Adipocyte (in vitro differentiated cells): ENCODE results near the gene NUP93.

ENCODE experiments used
- DNase-seq: peaks from one replicate; pipeline ENCODE4 v3.0.0-alpha.2; 2015; ENCODE audit warnings: low read depth
- H3K27me3 ChIP-seq: replicated peaks from 2 replicates; pipeline ENCODE4 v1.7.0; 2013; ENCODE audit warnings: mild to moderate bottlenecking, low read length, moderate library complexity; ENCODE audit not compliant: control insufficient read depth, insufficient read depth
- H3K36me3 ChIP-seq: 2 replicates; pipeline ENCODE4 v1.7.0; 2013; ENCODE audit warnings: low read length, mild to moderate bottlenecking, moderate library complexity; ENCODE audit not compliant: control insufficient read depth, insufficient read depth, severe bottlenecking
- H3K4me1 ChIP-seq: 2 replicates; pipeline ENCODE4 v1.7.0; 2013; ENCODE audit warnings: mild to moderate bottlenecking, low read length, moderate library complexity; ENCODE audit not compliant: control insufficient read depth, insufficient read depth
- H3K4me3 ChIP-seq: 2 replicates; pipeline ENCODE4 v1.7.0; 2013; ENCODE audit warnings: mild to moderate bottlenecking, low read length, moderate library complexity
- H3K9ac ChIP-seq: 2 replicates; pipeline ENCODE4 v1.7.0; 2013; ENCODE audit warnings: mild to moderate bottlenecking, low read length, moderate library complexity
- H3K9me3 ChIP-seq: 2 replicates; pipeline ENCODE4 v1.7.0; 2013; ENCODE audit warnings: mild to moderate bottlenecking, low read length, moderate library complexity; ENCODE audit not compliant: control insufficient read depth

The NUP93 gene

GRCh38 chr16:56898847-56899246 lies 168.9 kb downstream of the NUP93 start:
- Histone ChIP-seq H3K4me1 (no peaks in the 10 kb centered on the region), H3K9me3 (no peaks in the 10 kb centered on the region), H3K36me3 (no peaks in the 10 kb centered on the region), H3K9ac (no peak overlapping the region), H3K27me3 (peaks cover 44% of the 10 kb centered on the region), H3K4me3 (no peak overlapping the region)
- DNase-seq, result no peak
